Keratinocyte (primary cell): ENCODE measurements around the gene FSTL5.

Experiments
- CTCF ChIP-seq, 3 experiments: IDR thresholded peaks in 1 of 3; conservative IDR thresholded peaks in 1 of 3; optimal IDR thresholded peaks in 1 of 3; 2 replicates in 2 of 3; 3 replicates in 1 of 3; pipeline versions ENCODE3 to v1.5.1; 2011; ENCODE audit warnings: low read length in 3 of 3, mild to moderate bottlenecking in 3 of 3, moderate library complexity in 2 of 3, control low read depth in 1 of 3, inconsistent platforms in 1 of 3; ENCODE audit not compliant: insufficient read depth in 2 of 3; ENCODE audit errors: extremely low read depth in 1 of 3
- EZH2 ChIP-seq: IDR thresholded peaks from one replicate; pipeline ENCODE4 v1.6.1; 2012; ENCODE audit warnings: inconsistent platforms, mild to moderate bottlenecking, low read length, moderate library complexity

DNA sequence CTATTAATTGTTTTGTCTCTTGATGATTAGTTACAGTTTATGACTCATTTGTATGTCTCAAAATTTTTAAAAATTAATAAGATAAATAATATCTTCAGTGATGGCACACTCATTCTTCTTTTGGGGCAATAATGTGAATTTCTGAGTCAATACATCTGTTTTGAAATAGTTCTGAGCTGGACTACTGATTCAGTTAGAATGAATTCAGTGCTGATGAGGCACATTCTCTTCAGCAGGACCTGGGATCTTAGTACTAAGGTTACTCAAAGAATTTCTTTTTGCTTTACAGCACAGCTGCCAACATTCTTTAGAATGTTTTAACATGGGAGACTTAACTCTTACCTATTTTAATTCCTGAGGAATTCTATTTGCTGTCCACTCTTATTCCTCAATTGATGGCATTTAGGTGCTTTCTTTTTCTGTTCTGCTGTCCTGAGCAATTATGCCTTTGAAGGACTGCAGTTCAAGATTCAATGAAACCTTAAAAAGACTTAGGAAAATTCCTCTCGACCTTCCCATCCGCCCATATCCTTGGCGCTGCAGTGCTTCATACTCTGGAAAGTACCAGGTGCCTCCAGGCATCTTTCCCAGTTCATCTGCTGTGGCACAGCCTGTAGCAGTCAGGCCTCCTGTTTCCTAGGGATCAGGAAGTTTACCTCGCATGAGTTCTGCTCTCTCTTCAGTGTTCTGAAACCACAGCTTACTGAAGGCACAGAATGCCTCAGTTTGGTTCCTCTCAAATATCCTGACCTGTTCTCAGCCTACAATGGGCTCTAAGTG lies 213.7 kb downstream of the FSTL5 start:
- TF ChIP-seq CTCF (optimal IDR thresholded peaks at IDR 0.05 in 1 of 3, IDR thresholded peaks at IDR 0.05 in 1 of 3, conservative IDR thresholded peaks at IDR 0.05 in 1 of 3; ENCODE audit: extremely low read depth in 1 of 3, insufficient read depth in 2 of 3, low read length in 3 of 3) (no peak), EZH2 (no peak)
